IPS-NIHi7 (cell line): ENCODE data around the gene TRIOBP.
"Not testable (repeated sequence)": the region's sequence is repeated elsewhere in the genome, so short reads cannot be mapped to it uniquely, and the experiment has no call there.

ENCODE experiments used
- DNase-seq: peaks from one replicate; pipeline ENCODE4 v3.0.0; 2012; ENCODE audit warnings: mixed read lengths; ENCODE audit errors: extremely low spot score

TRIOBP gene

GRCh38 chr22:37692627-37693285, 4.1 kb upstream of the TRIOBP start:
- no peak for DNase-seq

GRCh38 chr22:37694131-37694530, 2.7 kb upstream of the TRIOBP start:
- not testable (repeated sequence) for DNase-seq

- DNase-seq: not testable (repeated sequence)
These were observed 590 bp upstream of the TRIOBP start for GRCh38 chr22:37696260-37696656.

- no peak for DNase-seq
These were observed 639 bp downstream of the TRIOBP start for GRCh38 chr22:37697538-37697835.

- no peak for DNase-seq
These were observed 4.4 kb downstream of the TRIOBP start for GRCh38 chr22:37701141-37701786.

- no peak for DNase-seq
These were observed 7.1 kb downstream of the TRIOBP start for GRCh38 chr22:37703906-37704305.

GRCh38 chr22:37704645-37705044, 7.8 kb downstream of the TRIOBP start:
- no peak for DNase-seq

GRCh38 chr22:37705205-37705604, 8.4 kb downstream of the TRIOBP start:
- no peak for DNase-seq

- no peak for DNase-seq
These were observed 12.0 kb downstream of the TRIOBP start for GRCh38 chr22:37708580-37709444.

- DNase-seq: no peak
These were observed 12.6 kb downstream of the TRIOBP start for GRCh38 chr22:37709445-37709765.

- no peak for DNase-seq
These were observed 13.8 kb downstream of the TRIOBP start for GRCh38 chr22:37710675-37711074.

GRCh38 chr22:37711490-37711889, 14.6 kb downstream of the TRIOBP start:
- no peak for DNase-seq

- no peak for DNase-seq
These were observed 16.9 kb downstream of the TRIOBP start for GRCh38 chr22:37713761-37714160.

- no peak for DNase-seq
These were observed 17.8 kb downstream of the TRIOBP start for GRCh38 chr22:37714634-37715033.

- no peak for DNase-seq
These were observed 18.9 kb downstream of the TRIOBP start for GRCh38 chr22:37715760-37716159.

- DNase-seq: no peak
These were observed 19.9 kb downstream of the TRIOBP start for GRCh38 chr22:37716708-37717107.

- DNase-seq: not testable (repeated sequence)
These were observed 20.4 kb downstream of the TRIOBP start for GRCh38 chr22:37717235-37717634.

- DNase-seq: not testable (repeated sequence)
These were observed 21.0 kb downstream of the TRIOBP start for GRCh38 chr22:37717746-37718305.

GRCh38 chr22:37725551-37726240, 28.8 kb downstream of the TRIOBP start:
- no peak for DNase-seq

GRCh38 chr22:37726241-37726887, 29.5 kb downstream of the TRIOBP start:
- no peak for DNase-seq

- no peak for DNase-seq
These were observed 31.8 kb downstream of the TRIOBP start for GRCh38 chr22:37728620-37729019.
